NCI-H2227 (cell line): ENCODE measurements around the gene LAIR1.
"Not testable (repeated sequence)": the region's sequence is repeated elsewhere in the genome, so short reads cannot be mapped to it uniquely, and the experiment has no call there.

ENCODE experiments used
- DNase-seq: peaks from one replicate; lab custom pipeline; 2025; ENCODE audit not compliant: unreplicated experiment; lab: John Stamatoyannopoulos, UW

LAIR1 gene

DNA sequence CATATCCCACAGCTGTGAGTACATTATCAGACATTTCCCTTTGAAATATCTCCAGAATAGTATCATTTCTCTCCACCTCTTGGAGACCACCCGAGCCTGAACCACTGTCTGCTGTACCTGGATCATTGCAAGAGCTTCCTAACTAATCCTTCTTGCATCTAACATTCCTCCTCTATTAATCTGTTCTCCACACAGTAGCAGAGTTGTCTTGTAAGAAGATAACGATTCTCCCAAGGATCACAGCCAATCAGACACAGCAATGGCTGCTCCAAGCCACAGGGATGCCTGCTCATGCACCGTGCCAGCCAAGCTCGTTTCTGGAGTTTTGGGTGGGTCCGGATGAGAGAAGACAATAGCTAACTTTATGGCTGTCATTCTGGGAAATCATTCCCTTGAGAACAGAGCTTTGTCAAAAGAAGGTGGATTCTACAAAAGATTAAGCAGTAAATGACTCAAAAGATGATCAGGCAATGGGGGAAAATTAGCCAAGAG is 14.5 kb upstream of the LAIR1 start:
- DNase-seq: no peak

DNA sequence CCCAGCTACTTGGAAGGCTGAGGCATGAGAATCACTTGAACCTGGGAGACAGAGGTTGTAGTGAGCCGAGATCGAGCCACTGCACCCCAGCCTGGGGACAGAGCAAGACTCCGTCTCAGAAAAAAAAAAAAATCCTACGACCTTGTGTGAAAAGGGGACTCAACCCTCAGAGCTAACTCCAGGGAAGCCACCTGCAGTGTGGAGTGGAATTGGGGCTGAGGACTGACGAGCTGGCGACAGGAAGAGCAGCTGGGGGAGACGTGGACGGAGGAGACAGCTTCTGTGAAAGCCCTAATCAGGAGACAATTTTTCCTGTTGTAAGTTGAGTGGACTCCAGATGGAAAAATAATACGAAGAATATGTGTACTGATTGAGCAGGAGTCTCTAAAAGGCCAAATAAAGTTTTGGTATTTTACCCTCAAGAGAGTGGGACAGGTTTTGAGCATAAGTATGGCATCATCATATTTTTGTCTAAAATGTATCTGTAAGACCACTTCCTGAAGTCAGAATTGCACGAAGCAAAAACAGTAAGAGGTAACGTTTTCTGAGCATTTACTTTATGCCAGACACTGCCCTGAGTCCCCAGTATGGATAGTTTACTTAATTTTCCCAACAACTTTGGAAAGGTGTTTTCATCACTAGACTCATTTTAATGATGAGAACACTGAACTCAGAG is 12.0 kb upstream of the LAIR1 start:
- no peak for DNase-seq

DNA sequence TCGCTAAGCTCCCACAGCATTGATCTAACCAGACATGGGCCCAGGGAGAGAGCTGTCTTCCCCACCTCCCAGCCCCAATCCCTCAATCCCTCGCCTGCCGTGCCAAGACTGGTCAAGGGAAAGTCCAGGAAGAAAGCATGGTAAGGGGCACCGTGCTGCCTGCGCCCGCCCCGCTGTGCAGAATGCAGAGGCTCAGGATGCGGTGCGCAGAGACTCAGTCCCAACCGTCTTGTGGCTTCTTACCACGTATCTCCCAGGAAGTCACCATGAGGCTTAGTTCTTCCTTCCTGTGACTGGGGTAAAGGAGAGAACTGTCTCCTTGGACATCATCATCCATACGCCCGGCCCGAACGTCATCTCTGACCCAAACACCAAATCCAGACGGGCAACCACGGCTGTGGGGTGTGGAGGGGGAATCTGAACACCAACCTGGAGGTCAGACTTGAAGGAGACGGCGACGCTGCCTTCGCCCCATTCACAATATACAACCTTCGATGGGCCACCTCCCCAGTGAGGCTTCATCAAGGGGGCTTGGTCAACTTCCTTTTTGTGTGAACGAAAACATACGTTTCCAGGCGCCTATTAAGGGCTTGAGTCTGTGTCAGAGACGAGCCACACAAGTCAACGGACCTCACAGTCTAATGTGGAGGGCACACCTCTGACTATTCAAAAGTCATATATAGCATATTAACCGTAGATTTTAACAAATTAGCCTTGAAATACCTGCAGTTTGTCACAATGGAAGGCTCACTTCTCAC is 10.6 kb upstream of the LAIR1 start:
- DNase-seq: not testable (repeated sequence)

- DNase-seq: no peak
Measured at GRCh38 chr19:54373781-54374631, 9.3 kb upstream of the LAIR1 start.

GRCh38 chr19:54371453-54371852 is 6.7 kb upstream of the LAIR1 start:
- not testable (repeated sequence) for DNase-seq

DNA sequence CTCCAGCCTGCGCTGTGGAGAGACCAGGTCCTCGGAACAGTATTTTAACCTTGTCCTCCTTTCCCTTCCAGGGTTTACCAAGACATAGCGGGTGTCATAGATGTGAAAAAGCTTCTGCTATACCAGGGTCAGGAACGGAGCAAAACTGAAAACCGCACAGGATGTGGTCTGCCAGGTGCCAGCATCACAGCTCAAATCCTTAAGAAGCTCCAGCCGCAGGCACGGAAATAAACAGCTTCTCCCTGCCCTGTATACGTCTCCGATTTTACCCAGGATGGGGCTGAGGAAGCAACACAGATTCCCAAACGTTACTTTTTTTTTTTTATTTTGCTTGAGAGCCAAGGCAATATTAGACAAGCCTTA is 5.7 kb upstream of the LAIR1 start:
- not testable (repeated sequence) for DNase-seq

GRCh38 chr19:54369688-54370433 is 5.1 kb upstream of the LAIR1 start:
- DNase-seq: not testable (repeated sequence)

- no peak for DNase-seq
Measured at GRCh38 chr19:54369082-54369687, 4.5 kb upstream of the LAIR1 start.

DNA sequence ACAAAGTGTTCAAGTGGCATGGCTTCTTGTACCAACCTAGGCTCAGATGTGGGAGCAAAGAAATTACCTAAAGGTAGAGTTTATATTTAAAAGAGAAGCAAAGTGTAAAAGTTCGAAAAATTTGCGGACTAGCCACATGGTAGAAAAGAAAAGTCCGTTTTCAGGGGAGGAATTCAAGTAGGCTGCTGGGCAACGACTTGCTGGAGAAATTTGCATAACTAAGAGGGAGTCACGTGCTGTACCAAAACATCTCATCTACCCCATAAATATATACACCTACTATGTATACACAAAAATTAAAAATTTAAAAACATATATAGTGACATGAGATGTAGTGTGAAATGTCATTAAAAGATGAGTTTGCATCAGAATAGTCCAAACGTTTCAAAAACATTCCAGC is 2.1 kb upstream of the LAIR1 start:
- no peak for DNase-seq

DNA sequence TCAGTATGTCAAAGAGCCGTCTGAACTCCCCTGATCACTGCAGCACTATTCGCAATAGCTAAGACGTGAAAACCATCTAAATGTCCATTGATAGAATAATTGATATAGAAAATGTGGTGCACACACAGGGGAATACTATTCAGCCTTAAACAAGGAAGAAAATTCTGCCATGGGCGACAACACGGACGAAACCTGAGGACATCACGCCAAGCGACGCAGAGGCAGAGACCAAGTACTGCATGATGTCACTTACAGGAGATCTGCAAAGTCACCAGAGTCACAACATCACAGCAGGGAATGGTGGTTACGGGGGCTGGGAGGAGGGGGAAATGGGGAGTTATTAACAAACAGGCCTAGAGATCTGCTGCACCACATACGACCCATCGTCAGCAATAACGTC is 1.1 kb upstream of the LAIR1 start:
- not testable (repeated sequence) for DNase-seq

GRCh38 chr19:54361680-54362422 is 2.9 kb downstream of the LAIR1 start:
- DNase-seq: not testable (repeated sequence)

- DNase-seq: not testable (repeated sequence)
Measured at GRCh38 chr19:54359149-54359820, 5.4 kb downstream of the LAIR1 start.

DNA sequence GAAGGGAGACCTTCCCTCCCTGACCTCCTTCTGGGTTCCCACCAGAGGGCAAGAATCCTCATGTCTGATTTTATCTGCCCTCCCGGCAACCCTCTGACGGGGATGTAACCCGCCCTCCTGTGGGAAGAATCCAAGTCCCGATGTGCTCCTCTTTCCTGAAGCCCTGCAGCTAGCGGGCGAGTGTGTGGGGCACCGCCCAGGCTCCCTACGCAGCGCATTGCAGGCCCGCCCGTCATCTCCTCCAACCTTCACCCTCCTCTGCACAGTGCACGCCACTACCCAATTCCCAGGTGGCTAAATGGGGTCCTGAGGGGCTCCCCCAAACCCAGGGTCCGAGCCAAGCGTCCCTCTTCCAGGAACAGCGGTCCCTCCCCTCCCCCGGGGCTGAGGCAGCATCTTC is 7.3 kb downstream of the LAIR1 start:
- DNase-seq: no peak

DNA sequence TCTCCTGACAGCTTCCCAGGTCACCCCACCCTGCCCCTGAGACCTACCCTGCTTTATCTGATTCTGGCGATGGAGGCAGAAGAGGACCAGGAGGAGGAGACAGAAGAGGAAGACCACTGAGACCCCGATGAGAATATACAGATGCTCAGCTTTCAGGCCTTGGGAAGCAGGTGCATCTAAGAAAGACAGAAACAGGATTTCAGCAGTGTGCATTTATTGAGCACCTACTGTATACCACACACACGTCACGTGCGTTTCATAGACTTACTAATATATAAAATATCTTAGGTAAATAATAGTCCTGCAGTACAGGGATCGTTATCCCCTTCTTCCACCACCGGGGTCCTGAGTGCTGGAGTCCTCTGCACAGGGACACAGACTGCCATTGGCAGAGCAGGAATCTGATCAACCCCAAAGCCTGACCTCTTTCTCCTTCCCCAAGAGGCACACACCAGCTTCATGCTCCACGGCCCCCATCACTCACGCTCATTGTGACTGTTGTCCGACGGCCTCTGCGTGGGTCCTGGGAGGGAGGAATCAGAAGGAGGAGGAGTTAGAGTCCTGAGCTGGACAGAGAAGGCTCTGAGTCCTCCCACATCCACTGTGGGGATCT is 8.2 kb downstream of the LAIR1 start:
- DNase-seq: no peak

DNA sequence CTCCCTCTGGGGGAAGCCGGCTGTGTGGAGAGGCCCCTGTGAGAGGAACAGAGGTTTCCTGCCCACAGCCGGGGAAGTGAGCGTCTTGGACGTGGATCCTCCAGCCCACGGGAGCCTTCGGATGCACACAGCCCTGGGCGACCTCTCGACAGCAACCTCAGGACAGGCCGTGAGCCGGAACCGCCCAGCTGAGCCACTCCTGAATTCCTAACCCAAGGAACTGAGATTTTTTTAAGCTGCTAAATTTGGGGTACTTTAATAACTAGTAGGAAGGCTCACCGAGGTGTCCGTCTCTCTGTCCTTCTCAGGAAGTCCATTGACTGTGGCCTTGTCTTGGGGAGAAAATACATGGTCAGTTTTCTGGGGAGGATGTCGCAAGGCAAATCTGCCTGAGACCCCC is 9.1 kb downstream of the LAIR1 start:
- DNase-seq: no peak

DNA sequence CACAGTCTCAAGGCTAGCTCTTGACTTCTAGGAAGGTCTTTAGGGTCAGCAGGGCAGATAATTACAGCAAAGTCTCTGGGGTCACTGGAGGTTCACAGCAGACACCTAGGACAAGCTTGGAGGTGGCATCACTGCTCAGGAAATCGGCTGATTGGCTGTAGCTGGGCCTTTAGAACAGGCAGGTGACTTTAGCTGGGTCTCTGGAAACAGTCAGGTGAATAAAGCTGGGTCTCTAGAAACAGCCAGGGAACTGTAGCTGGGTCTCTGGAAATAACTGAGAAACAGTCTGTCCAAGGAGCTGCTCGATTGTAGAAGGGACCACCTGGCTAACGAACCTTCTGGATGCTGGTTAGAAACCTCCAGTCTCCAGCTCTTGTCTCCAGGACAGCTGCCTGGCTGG is 10.0 kb downstream of the LAIR1 start:
- no peak for DNase-seq

- no peak for DNase-seq
Measured at GRCh38 chr19:54352546-54352945, 12.2 kb downstream of the LAIR1 start.

DNA sequence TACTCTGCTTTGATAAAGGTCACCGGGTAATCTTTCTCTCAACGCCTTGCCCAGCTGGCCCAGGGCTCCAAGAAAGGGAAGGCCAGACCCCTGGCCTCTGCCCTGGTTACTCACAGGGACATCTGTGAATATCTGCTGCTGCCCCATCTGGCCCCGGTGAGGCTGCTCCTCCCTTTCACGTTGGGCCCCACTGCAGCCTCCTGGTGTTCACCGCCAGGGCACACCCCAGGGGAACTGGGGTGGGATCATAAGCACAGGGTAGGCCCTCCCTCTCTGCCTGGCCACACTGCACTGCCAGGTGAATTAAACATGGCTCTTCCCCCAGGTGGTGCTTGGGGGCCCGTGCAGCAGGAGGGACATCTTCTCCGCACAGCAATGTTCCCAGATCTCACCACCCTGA is 12.7 kb downstream of the LAIR1 start:
- no peak for DNase-seq

DNA sequence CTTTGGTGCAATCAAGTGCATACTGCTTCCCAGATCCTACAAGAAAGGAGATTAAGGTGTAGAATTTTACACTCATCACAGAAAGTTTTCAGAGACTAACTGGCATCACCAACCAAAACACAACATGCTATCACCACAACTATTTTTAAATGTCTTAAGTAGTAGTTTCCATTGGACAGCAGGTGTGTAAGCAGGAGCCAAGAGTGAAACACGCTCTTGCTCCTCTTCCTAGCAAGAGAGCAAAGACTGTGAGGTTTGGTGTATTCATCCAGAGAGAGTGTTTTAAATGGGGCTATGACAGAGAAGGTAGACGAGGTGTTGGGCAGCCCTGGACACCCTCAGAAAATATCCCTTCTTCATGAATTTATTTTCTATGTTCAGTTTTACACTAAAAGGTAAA is 13.3 kb downstream of the LAIR1 start:
- DNase-seq: no peak
